Sigmoid colon (tissue), 4 donors: ENCODE results near the gene SPATC1L.

ENCODE experiments used
- CTCF ChIP-seq, 4 experiments: fragments of 450-650 bp in 3 of 4; fragments of 200-600 bp in 1 of 4; IDR thresholded peaks; one replicate each; pipeline ENCODE4 v1.5.1; 2016 to 2019; ENCODE audit warnings: antibody characterized with exemption in 4 of 4, mild to moderate bottlenecking in 3 of 4, moderate library complexity in 2 of 4
- POLR2A ChIP-seq, 2 donors: fragments of 450-650 bp; IDR thresholded peaks; one replicate each; pipeline ENCODE4 v1.6.1; 2016; ENCODE audit warnings: antibody characterized with exemption in 2 of 2, mild to moderate bottlenecking in 2 of 2, moderate library complexity in 2 of 2
- POLR2AphosphoS5 ChIP-seq, 4 donors: sonication (generic); formaldehyde crosslinking; IDR thresholded peaks; one replicate each; pipeline ENCODE4 v1.6.1; 2017; ENCODE audit warnings: antibody characterized with exemption in 4 of 4

GRCh38 chr21:46116776-46117585, 67.3 kb downstream of the SPATC1L start:
- no peak for TF ChIP-seq POLR2A (IDR thresholded peaks at IDR 0.05)
- no peak for TF ChIP-seq CTCF (IDR thresholded peaks at IDR 0.05)
- no peak for TF ChIP-seq POLR2AphosphoS5 (IDR thresholded peaks at IDR 0.05)
